Nephron (organoid): ENCODE data around the gene PDK1.

Experiments
- H3K27ac Mint-ChIP-seq, 3 experiments: 2 replicates each; pipeline ENCODE4 v1.8.0; 2020; ENCODE audit warnings: mixed read lengths in 3 of 3, mild to moderate bottlenecking in 2 of 3, moderate library complexity in 1 of 3
- H3K27me3 Mint-ChIP-seq: 2 replicates; pipeline ENCODE4 v1.8.0; 2021; ENCODE audit warnings: low read depth, mild to moderate bottlenecking, moderate library complexity, mixed read lengths
- H3K36me3 Mint-ChIP-seq: 2 replicates; pipeline ENCODE4 v1.8.0; 2020; ENCODE audit warnings: low read depth, mixed read lengths
- H3K4me1 Mint-ChIP-seq: 2 replicates; pipeline ENCODE4 v1.8.0; 2020; ENCODE audit warnings: mixed read lengths
- H3K4me3 Mint-ChIP-seq, 3 experiments: 2 replicates each; pipeline ENCODE4 v1.8.0; 2020; ENCODE audit warnings: mild to moderate bottlenecking in 3 of 3, mixed read lengths in 3 of 3, moderate library complexity in 2 of 3
- H3K9me3 Mint-ChIP-seq: 2 replicates; pipeline ENCODE4 v1.8.0; 2020; ENCODE audit warnings: mixed read lengths
- CTCF ChIP-seq, 3 experiments: fragments of 200-600 bp; sonication (generic); IDR thresholded peaks; one replicate each; pipeline ENCODE4 v1.5.0; 2021; ENCODE audit warnings: antibody characterized with exemption in 3 of 3; ENCODE audit not compliant: unreplicated experiment in 3 of 3

PDK1 gene

GRCh38 chr2:172596776-172597175 lies 40.9 kb downstream of the PDK1 start:
- H3K9me3 Mint-ChIP-seq, result no peaks in the 10 kb centered on the region
- H3K36me3 Mint-ChIP-seq, result peaks cover 21% of the 10 kb centered on the region
- H3K4me1 Mint-ChIP-seq, result peaks cover 33% of the 10 kb centered on the region

GRCh38 chr2:172597176-172597842 lies 41.4 kb downstream of the PDK1 start:
- Mint-ChIP-seq H3K27me3 (no peaks in the 10 kb centered on the region), H3K9me3 (no peaks in the 10 kb centered on the region), H3K4me1 (peaks cover 33% of the 10 kb centered on the region), H3K36me3 (peaks cover 16% of the 10 kb centered on the region), H3K4me3 (no peak overlapping the region), H3K27ac (no peak overlapping the region)
- no peak for TF ChIP-seq CTCF (IDR thresholded peaks at IDR 0.05; ENCODE audit: unreplicated experiment in 3 of 3)

More at GRCh38 chr2:172596776-172597175, 40.9 kb downstream of the PDK1 start:
- Mint-ChIP-seq H3K27me3 (no peaks in the 10 kb centered on the region), H3K27ac (no peak overlapping the region), H3K4me3 (no peak overlapping the region)
- TF ChIP-seq CTCF (IDR thresholded peaks at IDR 0.05; ENCODE audit: unreplicated experiment in 3 of 3), result no peak

- Mint-ChIP-seq H3K27ac (no peak overlapping the region), H3K36me3 (peaks cover 28% of the 10 kb centered on the region), H3K4me3 (no peak overlapping the region), H3K27me3 (no peaks in the 10 kb centered on the region), H3K4me1 (peaks cover 27% of the 10 kb centered on the region), H3K9me3 (no peaks in the 10 kb centered on the region)
- no peak for TF ChIP-seq CTCF (IDR thresholded peaks at IDR 0.05; ENCODE audit: unreplicated experiment in 3 of 3)
These were observed 44.1 kb downstream of the PDK1 start for GRCh38 chr2:172599947-172600346.

GRCh38 chr2:172600557-172601008 lies 44.7 kb downstream of the PDK1 start:
- H3K4me1 Mint-ChIP-seq, result peaks cover 27% of the 10 kb centered on the region
- no peak overlapping the region for H3K4me3 Mint-ChIP-seq
- peak overlapping the region; percentile 49 to 66 (median 58) for H3K27ac Mint-ChIP-seq
- peaks cover 30% of the 10 kb centered on the region for H3K36me3 Mint-ChIP-seq
- TF ChIP-seq CTCF (IDR thresholded peaks at IDR 0.05; ENCODE audit: unreplicated experiment in 3 of 3), result no peak
- no peaks in the 10 kb centered on the region for H3K9me3 Mint-ChIP-seq
- no peaks in the 10 kb centered on the region for H3K27me3 Mint-ChIP-seq

- H3K27ac Mint-ChIP-seq, result no peak overlapping the region
These were observed 50.4 kb downstream of the PDK1 start for GRCh38 chr2:172606285-172606684.

More at GRCh38 chr2:172606285-172606684, 50.4 kb downstream of the PDK1 start:
- TF ChIP-seq CTCF (IDR thresholded peaks at IDR 0.05; ENCODE audit: unreplicated experiment in 3 of 3), result no peak
- Mint-ChIP-seq H3K4me1 (peaks cover 2% of the 10 kb centered on the region), H3K27me3 (no peaks in the 10 kb centered on the region), H3K9me3 (no peaks in the 10 kb centered on the region), H3K36me3 (peaks cover 37% of the 10 kb centered on the region), H3K4me3 (no peak overlapping the region)
